Activated CD4-positive, alpha-beta T cell treated with anti-CD3 and anti-CD28 coated beads, Interleukin-2, amount 50 U/mL, for 16 hours (primary cell): Measurements from ENCODE around the gene MMP28.

Experiments used
- DNase-seq: peaks from one replicate; pipeline ENCODE4 v3.0.0-alpha.2; 2020

The MMP28 gene

DNA sequence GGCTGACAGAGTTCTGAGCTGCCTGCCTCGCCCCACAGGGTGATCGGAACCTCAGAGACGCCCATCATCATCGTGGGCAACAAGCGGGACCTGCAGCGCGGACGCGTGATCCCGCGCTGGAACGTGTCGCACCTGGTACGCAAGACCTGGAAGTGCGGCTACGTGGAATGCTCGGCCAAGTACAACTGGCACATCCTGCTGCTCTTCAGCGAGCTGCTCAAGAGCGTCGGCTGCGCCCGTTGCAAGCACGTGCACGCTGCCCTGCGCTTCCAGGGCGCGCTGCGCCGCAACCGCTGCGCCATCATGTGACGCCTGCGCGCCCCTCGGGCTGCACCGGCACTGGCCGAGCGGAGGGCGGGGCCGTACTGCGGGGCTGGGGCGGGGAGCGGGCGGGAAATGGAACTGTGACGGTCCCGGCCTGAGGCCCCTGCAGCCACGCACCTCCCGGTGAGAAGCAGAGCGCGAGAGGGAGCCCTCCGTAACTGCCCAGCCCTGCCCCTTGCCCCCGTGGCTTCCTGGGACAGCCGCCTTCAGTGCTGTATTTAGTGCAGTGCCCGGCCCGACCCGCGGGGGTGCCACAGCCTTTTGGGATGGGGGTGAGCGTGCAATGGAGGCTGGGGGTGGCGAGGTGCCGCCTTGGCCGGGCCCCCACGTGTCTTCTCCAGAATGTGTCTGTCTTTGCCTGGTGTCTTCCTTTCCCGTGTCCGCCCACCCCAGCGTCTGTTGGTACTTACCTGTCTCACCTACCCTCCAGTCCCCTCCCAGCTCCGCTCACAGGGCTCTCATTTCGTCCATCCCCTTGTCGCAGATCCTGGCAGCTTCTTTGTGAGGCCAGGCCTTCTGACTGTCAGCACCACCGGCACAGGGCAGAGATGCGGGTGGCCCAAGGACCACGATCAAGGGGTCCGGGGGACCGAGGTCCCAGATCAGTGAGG lies 54.2 kb downstream of the MMP28 start:
- peak; percentile 16 for DNase-seq

DNA sequence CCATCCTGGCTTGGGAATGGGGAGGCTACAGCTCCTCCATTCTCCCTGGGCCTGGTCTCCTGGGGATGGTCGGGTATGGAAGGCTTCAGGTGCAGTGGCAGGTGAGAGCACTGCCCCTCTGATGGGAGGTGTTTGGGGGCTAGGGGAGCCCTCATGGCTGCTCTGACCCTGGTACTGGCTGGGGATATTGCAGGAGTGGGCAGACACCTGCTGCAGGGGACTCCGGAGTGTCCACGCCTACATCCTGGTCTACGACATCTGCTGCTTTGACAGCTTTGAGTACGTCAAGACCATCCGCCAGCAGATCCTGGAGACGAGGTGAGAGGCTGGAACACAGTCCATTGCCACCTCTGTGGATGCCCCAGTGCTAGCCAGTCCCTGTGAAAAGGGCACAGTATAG lies 55.2 kb downstream of the MMP28 start:
- no peak for DNase-seq

DNA sequence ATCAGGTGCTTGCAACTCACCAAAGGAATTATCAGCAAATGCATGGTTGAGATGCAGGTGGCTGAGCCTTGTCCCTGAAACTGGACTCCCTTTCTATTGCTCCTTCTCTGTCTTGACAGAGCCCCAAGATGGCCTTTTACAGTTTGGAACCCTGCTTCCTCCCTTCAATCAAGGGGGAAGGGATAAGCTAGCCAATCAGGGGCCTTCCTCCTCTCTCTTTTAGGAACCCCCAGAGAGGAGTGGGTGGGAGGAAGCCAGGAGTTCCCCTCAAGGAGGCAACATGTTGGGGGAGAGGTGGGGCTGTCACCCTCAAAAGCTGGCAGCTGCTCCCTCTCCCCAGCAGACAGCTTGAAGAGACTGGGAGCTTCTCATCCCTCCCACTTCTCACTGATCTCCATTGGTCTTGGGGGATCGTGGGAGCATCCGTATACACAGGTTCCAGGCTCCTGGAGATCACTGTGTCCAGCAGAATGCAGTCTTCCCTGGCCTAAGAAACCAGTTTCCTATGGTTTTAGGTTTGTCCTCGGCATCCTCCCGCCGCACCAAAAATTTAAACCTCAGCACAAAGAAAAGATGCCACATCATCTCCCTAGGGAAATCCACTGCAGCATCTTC lies 56.8 kb downstream of the MMP28 start:
- no peak for DNase-seq

DNA sequence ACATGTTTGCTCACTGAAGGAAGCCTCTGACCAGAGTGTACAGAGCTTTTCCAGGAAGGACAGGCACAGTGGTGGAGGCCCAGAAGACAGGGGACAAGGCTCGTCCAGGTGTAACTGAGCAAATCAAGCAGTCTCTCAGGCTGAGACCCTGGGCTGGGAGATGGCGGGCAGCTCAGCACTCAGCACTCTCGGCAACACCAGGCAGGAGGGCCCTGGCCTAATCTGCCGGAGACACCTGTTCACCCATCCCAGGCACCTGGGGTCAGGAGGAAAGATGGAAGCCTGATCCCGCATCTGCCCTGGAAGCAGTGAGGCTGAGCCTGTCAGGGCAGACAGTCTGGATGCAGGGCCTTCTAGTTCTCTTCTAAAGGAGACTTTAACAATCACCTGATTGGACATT lies 59.2 kb downstream of the MMP28 start:
- no peak for DNase-seq

DNA sequence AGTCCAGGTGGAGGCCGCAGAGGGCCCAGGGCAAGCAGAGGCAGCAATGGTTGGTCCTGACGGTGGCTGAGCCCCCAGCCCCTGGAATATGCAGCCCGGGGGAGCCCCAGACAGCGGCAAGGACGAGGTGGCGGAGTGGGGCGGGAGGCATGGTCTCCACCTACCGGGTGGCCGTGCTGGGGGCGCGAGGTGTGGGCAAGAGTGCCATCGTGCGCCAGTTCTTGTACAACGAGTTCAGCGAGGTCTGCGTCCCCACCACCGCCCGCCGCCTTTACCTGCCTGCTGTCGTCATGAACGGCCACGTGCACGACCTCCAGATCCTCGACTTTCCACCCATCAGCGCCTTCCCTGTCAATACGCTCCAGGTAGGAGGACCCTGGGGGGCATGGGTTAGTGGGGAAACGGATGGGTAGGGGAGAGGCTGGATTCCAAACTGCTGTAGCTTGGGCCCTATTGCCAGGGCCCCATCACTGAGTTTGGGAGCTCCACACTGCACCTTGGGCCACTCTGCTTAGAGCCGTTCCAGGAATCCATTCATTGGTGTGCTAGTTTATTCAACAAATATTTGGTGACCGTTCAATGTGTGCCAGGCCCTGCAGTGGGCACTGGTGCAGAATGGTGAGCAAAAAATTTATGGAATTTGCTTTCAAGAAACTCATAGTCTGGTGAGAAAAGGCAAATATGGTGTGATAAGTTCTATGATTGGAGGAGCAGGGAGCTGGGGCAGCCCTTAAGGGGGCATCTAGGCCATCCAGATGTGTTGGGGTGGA lies 60.2 kb downstream of the MMP28 start:
- no peak for DNase-seq

DNA sequence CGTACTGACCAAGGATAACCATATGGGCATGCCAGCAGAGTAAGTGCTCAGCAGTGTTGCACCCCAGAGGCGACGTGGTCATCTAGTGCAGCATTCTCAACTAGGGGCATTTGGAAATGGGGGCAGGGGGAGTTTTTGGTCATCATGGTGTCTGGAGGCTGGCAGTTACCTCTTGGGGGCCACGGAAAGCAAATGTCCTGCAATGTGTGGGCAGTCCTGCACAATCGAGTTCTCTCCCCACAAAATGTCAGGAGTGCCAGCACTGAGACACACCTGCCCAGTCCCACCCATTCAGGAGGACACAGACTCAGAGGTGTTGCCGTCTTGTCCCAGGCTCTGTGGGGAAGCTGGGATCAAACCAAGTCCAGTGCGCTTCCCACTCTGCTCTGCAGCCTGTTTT lies 61.0 kb downstream of the MMP28 start:
- no peak for DNase-seq

DNA sequence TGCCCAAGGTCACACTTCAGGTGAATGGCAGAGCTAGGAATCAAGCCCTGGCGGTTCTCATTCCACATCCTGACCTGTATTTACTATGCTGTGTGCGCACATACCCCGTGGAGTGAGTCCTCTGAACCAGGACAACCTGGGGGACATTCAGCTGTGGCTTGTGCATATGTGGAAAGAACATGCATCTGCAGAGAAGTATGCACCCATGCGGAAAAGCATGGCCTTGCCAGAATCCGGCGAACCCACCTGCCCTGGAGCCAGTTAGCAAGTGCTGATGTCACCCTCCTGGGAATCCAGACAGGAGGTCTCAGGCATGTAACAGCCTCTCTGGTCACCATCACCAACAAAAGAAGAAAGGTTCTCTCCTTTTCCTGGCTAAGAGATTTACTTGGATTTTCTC lies 62.1 kb downstream of the MMP28 start:
- no peak for DNase-seq

DNA sequence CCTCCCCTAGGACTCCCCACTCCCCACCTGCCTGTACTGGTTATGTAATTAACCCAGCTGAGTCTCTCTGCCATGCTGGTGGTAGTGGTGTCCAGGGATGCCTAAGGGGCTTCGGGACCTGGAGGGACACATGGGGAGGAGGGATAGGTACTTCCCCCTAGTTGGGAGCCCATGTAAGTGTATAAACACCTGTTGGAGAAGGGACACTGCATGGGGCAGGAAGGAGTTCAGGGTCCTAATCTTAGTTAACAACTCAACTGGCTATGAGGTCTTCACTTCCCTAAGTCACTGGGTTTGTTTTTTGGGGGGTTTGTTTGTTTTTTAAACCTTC lies 62.7 kb downstream of the MMP28 start:
- no peak for DNase-seq

DNA sequence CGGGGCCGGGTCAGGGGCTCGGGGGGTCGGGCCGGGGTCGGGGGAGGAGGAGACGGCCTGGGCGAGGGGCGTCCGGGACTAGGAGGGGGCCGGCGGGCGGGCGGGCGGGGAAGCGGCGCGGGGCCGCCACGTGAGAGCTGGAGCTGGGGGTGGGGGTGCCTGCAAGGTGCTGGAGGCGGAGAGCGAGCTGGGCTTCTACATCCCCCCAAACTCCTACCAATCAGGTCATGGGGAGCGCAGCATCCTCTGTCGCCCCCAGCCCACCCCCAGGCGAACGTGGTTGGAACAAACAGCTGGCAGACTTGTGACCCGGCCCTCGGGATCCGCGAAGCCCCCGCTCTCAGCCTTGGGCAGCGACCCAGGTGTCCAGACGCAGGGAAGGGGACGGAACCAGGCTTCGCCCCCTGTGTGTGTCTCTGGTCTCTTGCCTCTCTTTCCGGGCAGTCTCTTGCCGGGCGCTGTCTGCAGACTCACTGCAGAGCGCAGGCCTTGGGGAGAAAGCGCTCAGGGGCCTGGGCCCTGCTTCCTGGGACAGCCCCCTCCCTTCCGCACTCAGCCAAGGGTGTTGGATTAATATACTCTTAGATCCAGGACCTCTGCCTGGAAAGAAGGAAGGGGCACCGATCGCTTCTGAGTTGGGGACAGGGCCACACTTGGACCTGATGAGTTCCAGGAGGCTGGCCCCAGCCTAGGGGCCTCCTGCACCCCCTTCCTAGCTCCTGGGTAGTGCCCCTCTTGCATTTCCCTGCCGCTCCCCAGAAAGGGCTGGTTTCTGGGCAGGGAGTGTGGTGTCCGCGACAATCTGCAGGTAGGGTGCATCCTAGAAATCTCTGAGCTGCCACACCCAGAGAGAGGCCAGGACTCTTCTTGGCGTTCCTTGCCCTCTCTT lies 63.3 kb downstream of the MMP28 start:
- no peak for DNase-seq

DNA sequence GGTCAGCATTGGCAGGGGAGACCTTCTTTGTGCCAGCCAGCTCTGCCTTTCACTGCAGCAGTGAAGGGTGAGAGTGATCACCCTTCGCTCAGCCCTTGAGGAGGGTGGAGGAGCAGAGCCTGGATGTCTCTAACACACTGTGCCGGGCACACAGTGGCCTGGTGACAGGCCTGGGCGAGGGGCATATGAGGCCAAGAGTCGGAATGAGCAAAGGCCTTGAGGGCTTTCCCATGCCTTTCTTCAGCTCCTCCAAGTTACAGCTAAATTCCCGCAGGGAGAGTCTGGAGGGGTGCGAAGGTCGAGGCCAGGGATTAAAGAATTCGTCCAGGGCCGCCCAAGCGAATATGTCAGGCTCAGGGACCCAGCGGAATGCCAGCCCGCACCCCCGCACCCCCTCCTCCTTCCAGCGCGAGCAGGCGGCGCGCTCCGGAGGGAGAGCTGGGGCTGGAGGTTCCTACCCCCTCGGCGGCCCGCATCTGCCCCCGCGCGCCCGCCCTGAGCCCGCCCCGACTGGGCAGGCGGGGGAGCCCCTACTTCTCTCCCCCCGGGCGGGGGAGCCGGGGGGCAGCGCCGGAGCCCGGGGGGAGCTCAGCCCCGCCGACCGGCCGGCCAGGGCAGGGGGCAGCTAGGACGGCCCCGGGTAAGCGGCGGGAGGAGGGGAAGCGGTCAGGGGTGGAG lies 64.1 kb downstream of the MMP28 start, which contains the start of gene RASL10B:
Gene RASL10B (plus strand): TSS at position 401 of the 678 bp plus-strand sequence. CDS start 3,546 bp downstream, outside the sequence.
- DNase-seq, result no peak

DNA sequence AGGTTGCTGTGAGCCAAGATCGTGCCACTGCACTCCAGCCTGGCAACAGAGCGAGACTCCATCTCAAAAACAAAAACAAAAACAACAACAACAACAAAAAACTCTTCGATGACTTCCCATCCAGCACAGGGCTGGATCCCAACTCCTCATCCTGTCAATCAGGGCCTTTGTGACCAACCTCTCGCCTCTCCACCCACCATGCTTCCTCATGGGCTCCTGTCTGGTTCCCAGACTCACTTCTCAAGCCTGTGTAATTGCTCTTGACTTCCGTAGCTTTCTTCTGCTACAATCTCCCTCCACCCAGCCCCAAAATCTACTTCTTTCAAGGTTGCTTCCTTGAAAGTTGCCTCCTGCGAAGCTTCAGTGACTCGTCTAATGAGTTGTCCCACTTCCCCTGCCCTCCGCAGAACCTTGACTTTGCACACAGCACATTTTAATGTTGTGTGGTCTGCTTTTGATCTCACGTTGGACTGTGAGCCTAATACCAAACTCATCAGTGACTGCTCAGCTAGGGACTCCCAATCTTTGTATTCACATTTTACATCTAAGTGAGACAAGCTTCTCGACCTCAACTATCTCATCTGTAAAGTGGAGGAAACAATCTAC lies 64.9 kb downstream of the MMP28 start:
- DNase-seq, result no peak

DNA sequence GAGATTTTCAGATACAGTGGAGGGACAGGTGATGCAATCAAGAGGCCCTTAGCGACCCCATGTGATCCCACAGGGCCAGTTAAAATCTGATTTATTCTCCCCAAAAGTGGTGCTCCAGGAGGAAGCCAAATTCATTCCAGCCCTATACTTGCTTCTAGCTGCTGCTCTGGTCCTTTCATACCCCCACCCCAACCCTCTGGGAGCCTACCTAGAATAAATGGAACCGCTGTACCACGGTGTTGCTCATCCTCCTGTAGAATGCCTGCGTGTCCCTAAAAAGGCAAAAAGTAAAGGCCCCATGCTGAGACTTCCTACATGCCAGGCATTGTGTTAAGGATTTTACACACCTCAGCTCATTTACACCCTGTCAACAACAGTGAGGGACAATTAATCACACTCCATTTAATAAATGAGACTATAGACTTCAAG lies 66.0 kb downstream of the MMP28 start:
- DNase-seq, result no peak

DNA sequence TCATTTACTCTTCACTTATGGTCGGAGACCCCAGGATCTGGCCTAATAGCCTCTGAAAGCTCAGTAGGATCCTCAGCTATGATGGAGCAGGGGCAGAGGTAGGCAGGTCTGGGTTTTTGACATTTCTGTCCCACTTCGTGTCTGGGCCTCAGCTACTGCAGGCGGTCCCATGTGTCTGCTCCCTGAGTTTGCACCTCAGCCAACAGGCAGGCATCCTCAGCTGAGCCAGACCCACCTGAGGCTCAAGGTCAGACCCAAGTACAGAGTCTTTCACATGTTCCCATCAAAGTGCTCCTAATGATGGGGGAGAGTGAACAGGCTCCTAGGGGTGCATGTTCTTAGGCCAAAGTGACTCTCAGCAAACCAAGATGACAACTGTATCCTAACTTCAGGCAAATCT lies 66.9 kb downstream of the MMP28 start:
- DNase-seq, result no peak

DNA sequence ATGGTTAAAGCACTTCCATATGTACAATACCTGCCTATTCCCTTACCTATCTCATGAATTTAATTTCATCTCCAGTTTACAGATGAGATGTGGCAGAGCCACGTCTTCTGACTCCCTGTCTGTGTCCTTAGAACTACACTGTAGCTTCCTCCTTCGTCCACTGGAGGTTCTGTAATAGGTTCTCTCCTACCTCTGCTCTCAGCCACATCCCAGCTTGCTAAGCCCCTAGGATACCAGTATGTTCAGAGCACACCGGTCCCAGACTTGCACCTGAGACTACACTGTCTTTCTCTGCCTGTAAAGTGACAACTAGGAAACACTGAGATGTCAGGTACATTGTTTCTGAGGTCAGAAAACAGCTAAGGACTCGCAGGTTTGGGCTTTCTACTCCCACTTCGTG lies 67.8 kb downstream of the MMP28 start:
- no peak for DNase-seq

DNA sequence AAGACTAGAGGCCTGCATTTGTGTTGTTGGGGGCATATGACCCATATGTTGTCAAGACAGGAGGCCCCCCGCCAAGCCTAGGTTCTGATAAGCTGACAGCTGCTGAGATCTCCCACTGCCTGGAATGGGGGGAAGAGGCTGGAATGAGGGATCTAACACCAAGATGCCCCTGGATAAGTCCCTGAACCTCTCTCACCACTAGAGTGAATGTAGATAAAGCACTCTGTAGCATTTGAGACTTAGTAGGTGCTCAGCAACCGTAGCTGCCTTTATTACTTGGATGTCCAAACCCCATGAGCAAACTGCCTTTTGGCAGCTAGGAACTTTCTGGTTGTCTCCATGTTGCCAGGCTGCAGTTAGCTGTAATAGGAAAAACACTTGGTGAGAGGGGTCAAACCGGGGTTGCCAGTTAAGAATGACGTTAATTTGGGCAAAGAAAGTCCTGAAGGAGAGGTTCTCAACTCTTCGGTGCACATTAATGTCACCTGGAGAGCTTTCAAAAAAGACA lies 68.4 kb downstream of the MMP28 start:
- no peak for DNase-seq

DNA sequence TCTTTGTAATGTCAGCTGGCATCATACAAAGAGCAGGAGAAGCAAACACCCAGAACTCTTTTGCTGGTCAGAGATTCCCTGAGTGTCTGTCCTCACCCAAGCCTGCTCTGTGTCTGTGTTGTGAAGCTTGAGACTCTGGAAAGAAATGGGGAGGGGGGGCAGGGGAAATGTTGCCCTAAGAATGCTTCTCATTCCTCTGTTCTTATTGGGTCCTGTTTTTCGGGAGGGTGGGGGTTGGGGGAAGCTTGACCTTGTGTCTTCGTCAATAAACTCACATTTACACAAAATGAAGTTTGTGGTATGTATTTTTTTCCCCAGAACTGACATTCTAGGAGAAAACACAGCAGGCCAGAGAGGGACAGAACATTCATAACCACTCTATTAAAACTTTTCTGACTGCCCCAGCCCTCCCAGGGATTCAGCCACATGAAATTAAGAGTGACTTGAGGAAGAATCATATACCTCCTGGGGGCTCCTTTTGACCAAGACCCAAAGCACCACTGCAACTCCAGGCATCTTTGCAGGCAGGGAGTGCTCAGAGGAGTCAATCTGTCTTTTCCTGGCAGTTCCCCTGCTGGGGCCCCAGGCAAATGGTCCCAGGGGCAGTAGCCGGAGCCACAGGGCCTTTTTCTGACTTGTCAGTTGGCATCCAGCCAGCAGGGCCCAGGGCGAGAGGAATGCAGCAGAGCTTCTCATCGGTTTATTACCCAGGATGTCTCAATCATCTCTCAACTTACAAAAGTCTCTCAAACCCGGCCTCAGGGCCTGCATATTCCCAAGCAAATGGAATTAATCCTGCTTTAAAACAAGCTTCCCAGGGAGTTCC lies 69.1 kb downstream of the MMP28 start:
- no peak for DNase-seq

DNA sequence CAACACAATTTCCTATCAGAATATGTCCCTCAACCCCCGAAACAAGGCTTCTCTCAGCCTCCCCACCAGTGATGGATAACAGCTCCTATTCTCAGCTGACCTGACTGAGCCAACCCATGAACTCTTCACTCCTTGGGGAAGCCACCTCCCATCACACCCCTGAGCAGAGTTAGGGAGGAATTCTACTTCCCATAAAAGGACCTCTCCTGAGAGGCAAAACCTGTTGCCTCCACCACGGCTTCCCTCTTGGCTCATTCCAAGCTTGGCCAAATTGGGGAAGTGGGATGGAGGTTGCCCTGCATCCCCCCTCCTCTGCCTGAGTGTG lies 69.7 kb downstream of the MMP28 start:
- DNase-seq, result no peak

DNA sequence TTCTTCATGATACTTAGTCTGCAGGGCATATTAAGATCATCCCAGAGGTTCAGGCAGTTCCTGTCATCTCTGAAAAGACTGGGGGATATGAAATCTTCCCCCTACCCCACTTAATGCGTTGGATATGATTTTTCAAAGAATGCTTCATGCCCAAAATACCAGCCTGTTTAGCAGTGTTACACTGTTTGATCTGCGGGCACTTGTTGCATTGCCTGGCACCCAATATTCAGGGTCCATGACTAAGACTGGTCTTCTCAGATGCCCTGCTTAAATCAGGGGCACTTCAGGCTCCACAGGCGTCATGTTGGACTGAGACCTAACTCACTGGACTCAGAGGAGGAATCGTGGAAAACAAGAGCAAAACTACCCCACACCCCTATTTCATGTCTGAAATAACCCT lies 70.4 kb downstream of the MMP28 start:
- DNase-seq, result no peak

DNA sequence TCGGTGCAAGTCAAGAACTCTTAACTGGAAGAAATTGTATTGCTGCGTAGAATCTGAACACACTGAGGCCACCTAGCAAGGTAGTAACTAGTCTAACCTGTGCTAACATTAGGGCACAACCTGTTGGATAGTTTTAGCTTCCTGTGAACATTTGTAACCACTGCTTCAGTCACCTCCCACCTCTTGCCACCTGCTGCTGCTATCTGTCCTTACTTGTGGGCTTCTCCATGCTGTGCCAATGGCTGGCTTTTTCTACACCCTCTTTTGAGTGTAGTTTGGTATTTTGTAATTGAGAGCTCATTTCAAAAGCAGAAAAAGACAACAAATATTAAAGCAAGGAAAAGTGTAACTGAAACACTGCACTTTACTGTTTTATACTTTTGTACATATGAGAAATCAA lies 71.7 kb downstream of the MMP28 start:
- DNase-seq, result no peak

DNA sequence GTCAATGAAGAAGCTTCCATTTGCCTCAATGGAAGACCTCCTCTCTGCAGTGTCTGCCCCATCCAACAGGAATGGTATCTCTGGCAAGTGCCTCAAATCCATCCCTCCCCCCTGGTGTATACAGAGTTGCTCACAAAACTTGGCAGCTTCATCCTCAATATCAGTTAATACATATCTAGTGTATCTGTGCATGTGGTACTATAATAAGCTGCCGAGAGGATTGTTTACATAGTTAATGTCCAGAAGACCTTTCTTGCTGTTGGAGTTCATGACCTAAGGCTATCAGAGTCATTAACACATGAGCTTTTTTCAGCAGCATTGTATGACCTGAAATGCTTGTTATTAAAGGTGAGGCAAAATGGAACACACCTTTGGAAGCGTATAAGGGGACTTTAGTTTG lies 78.0 kb downstream of the MMP28 start:
- no peak for DNase-seq
